Gastrocnemius medialis (tissue), 4 donors: ENCODE results near the gene MTHFD2L.

Experiments
- CTCF ChIP-seq, 5 experiments: fragments of 450-650 bp in 3 of 5; fragments of 200-600 bp in 2 of 5; sonication (generic) in 2 of 5; IDR thresholded peaks in 4 of 5; conservative IDR thresholded peaks in 1 of 5; 1 replicate in 4 of 5; 2 replicates in 1 of 5; pipeline ENCODE4 v1.5.1; 2016 to 2019; ENCODE audit warnings: antibody characterized with exemption in 5 of 5, mild to moderate bottlenecking in 3 of 5, moderate library complexity in 3 of 5
- POLR2A ChIP-seq, 2 donors: fragments of 450-650 bp; IDR thresholded peaks; one replicate each; pipeline ENCODE4 v1.6.1; 2017; ENCODE audit warnings: antibody characterized with exemption in 2 of 2, mild to moderate bottlenecking in 2 of 2, moderate library complexity in 2 of 2

- TF ChIP-seq POLR2A (IDR thresholded peaks at IDR 0.05), result no peak
- no peak for TF ChIP-seq CTCF (IDR thresholded peaks at IDR 0.05 in 4 of 5, conservative IDR thresholded peaks at IDR 0.05 in 1 of 5)
Measured at GRCh38 chr4:74258963-74259362, 101.0 kb downstream of the MTHFD2L start.
